ENCODE results near the gene LCN10.

Gene LCN10

DNA sequence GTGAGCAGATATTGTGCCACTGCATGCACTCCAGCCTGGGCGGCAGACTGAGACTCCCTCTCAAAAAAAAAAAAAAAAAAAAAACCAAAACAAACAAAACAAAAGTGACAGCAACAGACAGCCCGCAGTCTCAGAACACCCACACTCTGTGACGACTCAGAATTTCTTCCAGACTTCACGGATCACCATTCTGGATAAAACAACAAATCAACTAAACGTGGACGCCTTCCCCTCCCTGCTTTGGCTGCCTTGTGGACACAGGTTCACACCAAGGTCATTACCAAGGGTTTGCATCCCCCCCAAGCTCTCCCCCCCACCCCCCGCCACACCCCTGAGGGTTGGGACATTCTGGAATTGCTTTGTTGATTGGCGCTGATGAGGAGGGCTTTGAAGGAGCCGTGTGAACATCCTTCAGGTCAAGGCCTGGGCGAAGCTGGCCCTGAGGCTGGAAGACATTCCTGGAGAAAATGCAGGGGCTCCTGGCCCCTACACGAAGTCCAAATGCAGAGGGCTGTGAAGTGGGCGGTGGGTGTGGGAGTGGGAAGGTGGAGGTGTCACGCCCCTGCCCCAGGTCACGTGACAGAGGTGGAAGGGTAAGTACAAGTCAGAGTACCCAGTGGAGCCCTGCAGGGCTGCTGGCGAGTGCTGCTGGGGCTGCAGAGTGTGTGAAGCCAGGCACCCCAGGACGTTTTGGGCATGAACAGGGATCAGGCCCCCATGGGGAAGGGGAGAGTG, 10.1 kb downstream of the LCN10 start:
- no peak for DNase-seq (ENCODE audit: low read depth)
- H3K4me3 ChIP-seq (ENCODE audit: low read depth, low read length), result no peak overlapping the region
- TF ChIP-seq, protein P1, sequence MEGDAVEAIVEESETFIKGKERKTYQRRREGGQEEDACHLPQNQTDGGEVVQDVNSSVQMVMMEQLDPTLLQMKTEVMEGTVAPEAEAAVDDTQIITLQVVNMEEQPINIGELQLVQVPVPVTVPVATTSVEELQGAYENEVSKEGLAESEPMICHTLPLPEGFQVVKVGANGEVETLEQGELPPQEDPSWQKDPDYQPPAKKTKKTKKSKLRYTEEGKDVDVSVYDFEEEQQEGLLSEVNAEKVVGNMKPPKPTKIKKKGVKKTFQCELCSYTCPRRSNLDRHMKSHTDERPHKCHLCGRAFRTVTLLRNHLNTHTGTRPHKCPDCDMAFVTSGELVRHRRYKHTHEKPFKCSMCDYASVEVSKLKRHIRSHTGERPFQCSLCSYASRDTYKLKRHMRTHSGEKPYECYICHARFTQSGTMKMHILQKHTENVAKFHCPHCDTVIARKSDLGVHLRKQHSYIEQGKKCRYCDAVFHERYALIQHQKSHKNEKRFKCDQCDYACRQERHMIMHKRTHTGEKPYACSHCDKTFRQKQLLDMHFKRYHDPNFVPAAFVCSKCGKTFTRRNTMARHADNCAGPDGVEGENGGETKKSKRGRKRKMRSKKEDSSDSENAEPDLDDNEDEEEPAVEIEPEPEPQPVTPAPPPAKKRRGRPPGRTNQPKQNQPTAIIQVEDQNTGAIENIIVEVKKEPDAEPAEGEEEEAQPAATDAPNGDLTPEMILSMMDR (IDR thresholded peaks at IDR 0.05; ENCODE audit: insufficient read depth, low read depth, low read length, missing control alignments), result no peak

- TF ChIP-seq, protein P1 (IDR thresholded peaks at IDR 0.05; ENCODE audit: insufficient read depth, low read depth, low read length, missing control alignments), result no peak
- DNase-seq (ENCODE audit: low read depth), result no peak
- no peak overlapping the region for H3K4me3 ChIP-seq (ENCODE audit: low read depth, low read length)
Measured at GRCh38 chr9:136729926-136730325, 12.8 kb downstream of the LCN10 start.

DNA sequence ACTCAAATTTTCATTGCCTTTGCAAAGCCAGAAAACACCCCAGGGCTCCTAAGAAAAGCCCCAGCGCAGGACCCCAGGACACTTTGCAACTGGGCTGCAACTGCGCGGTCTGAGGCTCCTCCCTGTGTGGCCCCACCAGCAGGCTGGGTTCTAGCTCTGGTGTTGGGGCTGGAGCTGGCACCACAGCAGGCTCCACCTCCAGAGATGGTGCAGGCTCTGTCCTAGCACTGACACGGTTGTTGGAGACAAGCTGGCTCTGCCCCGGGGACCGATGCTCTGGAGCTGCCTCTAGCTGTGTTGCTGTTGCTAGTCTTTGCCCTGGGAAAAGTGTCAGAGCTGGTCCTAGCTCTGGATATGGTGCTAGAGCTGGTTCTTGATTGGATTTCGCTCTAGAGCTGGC, 13.6 kb downstream of the LCN10 start:
- peak overlapping the region; percentile 67 for H3K4me3 ChIP-seq (ENCODE audit: low read depth, low read length)
- TF ChIP-seq, protein P1 (IDR thresholded peaks at IDR 0.05; ENCODE audit: insufficient read depth, low read depth, low read length, missing control alignments), result no peak
- DNase-seq (ENCODE audit: low read depth), result peak; percentile 54

DNA sequence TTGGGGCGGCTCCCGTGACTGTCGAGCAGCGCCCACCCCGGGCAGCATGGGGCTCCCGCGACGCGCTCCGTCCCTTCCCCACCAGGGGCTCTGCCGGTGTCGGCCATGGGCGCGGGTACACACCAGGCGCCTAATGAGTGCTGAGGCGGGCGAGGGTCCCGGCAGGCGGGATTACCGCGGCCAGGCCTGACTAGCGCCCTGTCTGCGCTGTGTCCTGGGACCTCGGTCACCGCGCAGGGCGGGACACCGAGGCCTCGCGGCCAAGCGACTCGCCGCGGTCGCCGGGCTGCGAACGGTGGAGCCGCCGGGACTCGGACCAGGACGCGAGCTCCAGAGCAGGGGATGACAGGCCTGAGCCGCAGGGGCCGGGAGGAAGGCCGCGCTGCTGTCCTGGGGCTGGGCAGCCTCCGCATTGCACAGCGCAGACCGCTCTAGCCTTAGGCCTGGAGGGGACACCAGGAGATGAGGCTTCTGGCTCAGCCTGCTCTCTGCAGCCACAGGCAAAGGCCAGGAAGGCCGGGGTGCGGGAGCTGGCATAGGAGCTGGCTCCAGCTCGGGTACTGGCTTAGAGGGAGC, 14.1 kb downstream of the LCN10 start:
- H3K4me3 ChIP-seq (ENCODE audit: low read depth, low read length), result peak overlapping the region; percentile 67
- TF ChIP-seq, protein P1 (IDR thresholded peaks at IDR 0.05; ENCODE audit: insufficient read depth, low read depth, low read length, missing control alignments), result no peak
- peak; percentile 38 for DNase-seq (ENCODE audit: low read depth)

GRCh38 chr9:136728080-136728547, 14.6 kb downstream of the LCN10 start:
- DNase-seq (ENCODE audit: low read depth), result peak; percentile 96
- TF ChIP-seq, protein P1 (IDR thresholded peaks at IDR 0.05; ENCODE audit: insufficient read depth, low read depth, low read length, missing control alignments), result peak; percentile 92
- H3K4me3 ChIP-seq (ENCODE audit: low read depth, low read length), result peak overlapping the region; percentile 67

DNA sequence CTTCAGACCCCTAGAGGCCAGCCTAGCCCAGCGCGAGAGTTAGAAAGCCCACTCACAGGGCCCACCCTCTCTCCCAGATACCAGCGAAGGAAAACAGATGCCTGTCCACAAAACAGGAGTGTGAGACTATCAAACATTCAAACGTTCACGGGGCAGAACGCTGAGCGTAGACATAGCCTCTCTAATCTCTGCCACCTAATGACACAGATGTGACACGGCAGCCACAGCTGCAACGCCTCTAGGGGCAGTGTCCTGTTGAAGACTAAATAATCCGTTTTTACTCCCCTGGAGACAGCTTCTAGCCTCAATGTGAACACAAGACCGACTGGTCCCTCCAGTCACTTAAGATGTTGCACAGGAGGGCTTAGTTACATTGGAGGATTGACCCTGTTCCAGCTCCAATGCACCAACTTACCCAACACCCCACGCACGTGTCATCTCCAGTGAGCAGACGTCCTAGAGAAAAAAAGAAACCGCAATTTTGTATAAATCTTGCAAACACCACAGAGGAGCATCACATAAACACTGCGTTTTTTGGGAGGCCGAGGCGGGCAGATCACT, 16.0 kb downstream of the LCN10 start:
- TF ChIP-seq, protein P1 (IDR thresholded peaks at IDR 0.05; ENCODE audit: insufficient read depth, low read depth, low read length, missing control alignments), result peak; percentile 79
- DNase-seq (ENCODE audit: low read depth), result peak; percentile 79
- H3K4me3 ChIP-seq (ENCODE audit: low read depth, low read length), result peak overlapping the region; percentile 67

Data from GM12865 (cell line).